ENCODE measurements around the gene SORCS1. TPM values are rescaled to one million over a fixed set of nuclear protein-coding genes. Genes with fewer than 3 reads are reported as not detected.

The SORCS1 gene
- total and polyA plus RNA-seq, 2 donors (not counting 1 experiment from before 2014, with no cell fraction given): not detected

- Histone ChIP-seq H3K27ac (ENCODE audit: low read length in 2 of 2) (no peak overlapping the region), H4K20me1 (ENCODE audit: control insufficient read depth, insufficient read depth, low read length, poor library complexity, severe bottlenecking) (no peaks in the 10 kb centered on the region), H3K4me3 (ENCODE audit: control extremely low read depth in 1 of 5, extremely low read depth in 1 of 5, insufficient read depth in 1 of 5, low read depth in 2 of 5, low read length in 4 of 5) (no peak overlapping the region), H3K9me3 (ENCODE audit: control extremely low read depth in 1 of 3, control insufficient read depth in 2 of 3, insufficient read depth in 1 of 3, low read length in 2 of 3) (no peaks in the 10 kb centered on the region), H3K9ac (ENCODE audit: low read length) (no peak overlapping the region), H2AFZ (ENCODE audit: insufficient read depth, low read depth, low read length, poor library complexity, severe bottlenecking) (no peak overlapping the region), H3K36me3 (replicated peaks in 1 of 2; ENCODE audit: control extremely low read depth in 1 of 2, control insufficient read depth in 1 of 2, extremely low read depth in 1 of 2, insufficient read depth in 2 of 2, low read length in 1 of 2) (no peaks in the 10 kb centered on the region), H3K4me2 (replicated peaks; ENCODE audit: low read depth, low read length, poor library complexity, severe bottlenecking) (no peak overlapping the region), H3K79me2 (ENCODE audit: control insufficient read depth, insufficient read depth, low read length) (no peaks in the 10 kb centered on the region), H3K27me3 (replicated peaks in 1 of 4; ENCODE audit: control extremely low read depth in 1 of 4, control insufficient read depth in 3 of 4, insufficient read depth in 4 of 4, low read length in 3 of 4) (no peaks in the 10 kb centered on the region), H3K4me1 (ENCODE audit: control insufficient read depth in 2 of 2, insufficient read depth in 2 of 2, low read length in 2 of 2) (no peaks in the 10 kb centered on the region)
- Mint-ChIP-seq H3K27me3 (no peaks in the 10 kb centered on the region), H3K4me3 (no peak overlapping the region), H3K4me1 (no peaks in the 10 kb centered on the region), H3K9me3 (ENCODE audit: insufficient read depth) (no peaks in the 10 kb centered on the region), H3K27ac (no peak overlapping the region)
- ChIA-PET POLR2A (no interaction called here), CTCF (no interaction called here)
- no CpG with 5 or more reads among the region's 1 CpG for WGBS (ENCODE audit: insufficient coverage)
- TF ChIP-seq EZH2 (IDR thresholded peaks at IDR 0.05; ENCODE audit: borderline replicate concordance, insufficient read depth, low read depth, low read length, poor library complexity, severe bottlenecking) (no peak), CTCF (IDR thresholded peaks at IDR 0.05) (no peak)
- DNase-seq (no peak), ATAC-seq (ENCODE audit: low read depth) (no peak)
- intact Hi-C loops (cut with micrococcal nuclease): no loop called here
These were observed 570.6 kb downstream of the SORCS1 start for GRCh38 chr10:106593876-106594275.

- ChIA-PET CTCF (no interaction called here), POLR2A (no interaction called here)
- H3K4me1 Mint-ChIP-seq: no peaks in the 10 kb centered on the region
- no peaks in the 10 kb centered on the region for H3K27me3 ChIP-seq (replicated peaks in 1 of 4; ENCODE audit: control extremely low read depth in 1 of 4, control insufficient read depth in 3 of 4, insufficient read depth in 4 of 4, low read length in 3 of 4)
- H3K9ac ChIP-seq (ENCODE audit: low read length): no peak overlapping the region
- ATAC-seq (ENCODE audit: low read depth) (no peak), DNase-seq (no peak)
- no peaks in the 10 kb centered on the region for H3K79me2 ChIP-seq (ENCODE audit: control insufficient read depth, insufficient read depth, low read length)
- no peak overlapping the region for H3K27ac ChIP-seq (ENCODE audit: low read length in 2 of 2)
- no peak overlapping the region for H3K4me3 ChIP-seq (ENCODE audit: control extremely low read depth in 1 of 5, extremely low read depth in 1 of 5, insufficient read depth in 1 of 5, low read depth in 2 of 5, low read length in 4 of 5)
- no peak overlapping the region for H3K27ac Mint-ChIP-seq
- H3K4me3 Mint-ChIP-seq: no peak overlapping the region
- no peaks in the 10 kb centered on the region for H3K9me3 ChIP-seq (ENCODE audit: control extremely low read depth in 1 of 3, control insufficient read depth in 2 of 3, insufficient read depth in 1 of 3, low read length in 2 of 3)
- no peaks in the 10 kb centered on the region for H3K27me3 Mint-ChIP-seq
- H3K36me3 ChIP-seq (replicated peaks in 1 of 2; ENCODE audit: control extremely low read depth in 1 of 2, control insufficient read depth in 1 of 2, extremely low read depth in 1 of 2, insufficient read depth in 2 of 2, low read length in 1 of 2): no peaks in the 10 kb centered on the region
- H2AFZ ChIP-seq (ENCODE audit: insufficient read depth, low read depth, low read length, poor library complexity, severe bottlenecking): no peak overlapping the region
- intact Hi-C loops (cut with micrococcal nuclease): no loop called here
- H3K9me3 Mint-ChIP-seq (ENCODE audit: insufficient read depth): no peaks in the 10 kb centered on the region
- H3K4me1 ChIP-seq (ENCODE audit: control insufficient read depth in 2 of 2, insufficient read depth in 2 of 2, low read length in 2 of 2): no peaks in the 10 kb centered on the region
- TF ChIP-seq CTCF (IDR thresholded peaks at IDR 0.05) (no peak), EZH2 (IDR thresholded peaks at IDR 0.05; ENCODE audit: borderline replicate concordance, insufficient read depth, low read depth, low read length, poor library complexity, severe bottlenecking) (no peak)
- H4K20me1 ChIP-seq (ENCODE audit: control insufficient read depth, insufficient read depth, low read length, poor library complexity, severe bottlenecking): no peaks in the 10 kb centered on the region
- H3K4me2 ChIP-seq (replicated peaks; ENCODE audit: low read depth, low read length, poor library complexity, severe bottlenecking): no peak overlapping the region
These were observed 572.1 kb downstream of the SORCS1 start for GRCh38 chr10:106592396-106592795.
